HG03139 (cell line): Measurements from ENCODE around the gene ALKAL2.

ENCODE experiments used
- ATAC-seq: cut with Tn5 transposase; IDR thresholded peaks from one replicate; pipeline ENCODE4 v1.9.1; 2021; ENCODE audit not compliant: unreplicated experiment

ALKAL2 gene

GRCh38 chr2:248724-249123, 39.2 kb downstream of the ALKAL2 start:
- no peak for ATAC-seq

GRCh38 chr2:246489-247144, 41.3 kb downstream of the ALKAL2 start:
- ATAC-seq: no peak

GRCh38 chr2:244547-244946, 43.3 kb downstream of the ALKAL2 start:
- no peak for ATAC-seq

- ATAC-seq: no peak
Measured at GRCh38 chr2:238869-239268, 49.0 kb downstream of the ALKAL2 start.

- no peak for ATAC-seq
Measured at GRCh38 chr2:238431-238830, 49.5 kb downstream of the ALKAL2 start.

GRCh38 chr2:237878-238277, 50.0 kb downstream of the ALKAL2 start:
- ATAC-seq: no peak

- no peak for ATAC-seq
Measured at GRCh38 chr2:236993-237539, 50.8 kb downstream of the ALKAL2 start.

GRCh38 chr2:234421-234820, 53.5 kb downstream of the ALKAL2 start:
- no peak for ATAC-seq

- no peak for ATAC-seq
Measured at GRCh38 chr2:233030-233429, 54.9 kb downstream of the ALKAL2 start.

- ATAC-seq: no peak
Measured at GRCh38 chr2:231521-232185, 56.2 kb downstream of the ALKAL2 start.
